GM12875 (cell line): ENCODE measurements around the gene PMPCA.

Source experiments
- H3K4me3 ChIP-seq: one replicate; pipeline ENCODE4 v1.5.1; 2011; ENCODE audit warnings: low read depth, low read length, control low read depth
- TF ChIP-seq, protein P1 (sequence below): IDR thresholded peaks from 2 replicates; pipeline ENCODE4 v1.5.1; 2011; ENCODE audit warnings: low read depth, mild to moderate bottlenecking, control low read depth, inconsistent platforms, low read length, moderate library complexity, borderline replicate concordance; ENCODE audit not compliant: insufficient read depth

Gene PMPCA, protein sequence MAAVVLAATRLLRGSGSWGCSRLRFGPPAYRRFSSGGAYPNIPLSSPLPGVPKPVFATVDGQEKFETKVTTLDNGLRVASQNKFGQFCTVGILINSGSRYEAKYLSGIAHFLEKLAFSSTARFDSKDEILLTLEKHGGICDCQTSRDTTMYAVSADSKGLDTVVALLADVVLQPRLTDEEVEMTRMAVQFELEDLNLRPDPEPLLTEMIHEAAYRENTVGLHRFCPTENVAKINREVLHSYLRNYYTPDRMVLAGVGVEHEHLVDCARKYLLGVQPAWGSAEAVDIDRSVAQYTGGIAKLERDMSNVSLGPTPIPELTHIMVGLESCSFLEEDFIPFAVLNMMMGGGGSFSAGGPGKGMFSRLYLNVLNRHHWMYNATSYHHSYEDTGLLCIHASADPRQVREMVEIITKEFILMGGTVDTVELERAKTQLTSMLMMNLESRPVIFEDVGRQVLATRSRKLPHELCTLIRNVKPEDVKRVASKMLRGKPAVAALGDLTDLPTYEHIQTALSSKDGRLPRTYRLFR

DNA sequence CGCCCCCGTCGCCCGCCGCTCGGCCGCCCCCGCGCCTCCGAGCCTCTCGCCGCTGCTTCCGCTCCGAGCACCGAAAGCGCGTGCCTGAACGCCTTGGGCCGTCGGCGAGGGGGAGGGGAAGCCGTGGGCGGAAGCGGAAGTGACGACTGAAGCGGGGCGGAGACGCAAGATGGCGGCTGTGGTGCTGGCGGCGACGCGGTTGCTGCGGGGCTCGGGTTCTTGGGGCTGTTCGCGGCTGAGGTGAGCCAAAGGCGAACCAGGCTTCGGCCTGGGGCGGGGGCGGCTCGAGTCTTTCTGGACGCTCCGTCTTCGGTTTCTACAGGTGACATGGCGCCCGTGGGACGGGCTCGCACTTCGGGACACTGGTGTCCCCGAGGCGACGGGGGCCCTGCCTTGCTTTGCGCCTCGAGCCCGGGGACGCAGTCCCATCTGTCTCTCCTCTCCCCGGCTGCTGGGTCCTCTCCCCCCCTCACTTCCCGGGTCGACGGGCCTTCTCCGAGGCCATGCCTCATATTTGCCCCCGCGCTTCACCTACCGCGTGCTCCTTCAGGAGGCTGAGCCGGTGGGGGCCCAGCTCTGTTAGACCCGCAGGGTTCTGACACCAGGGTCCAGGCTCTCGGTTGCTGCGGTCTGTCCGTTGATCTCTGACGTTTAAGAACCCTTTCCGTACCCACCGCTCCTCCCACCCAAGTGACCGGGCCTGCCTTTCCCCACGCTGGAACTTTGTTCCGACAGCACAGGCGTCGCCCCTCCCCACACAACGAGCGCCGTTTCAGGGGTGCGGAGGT, at the start of gene PMPCA, which contains the start of gene ENTR1:
TSS of gene PMPCA (plus strand) at position 159 of the 788 bp plus-strand sequence. CDS start at position 170, 11 bp downstream.
TSS of gene ENTR1 (minus strand) at position 115 of the 788 bp plus-strand sequence. CDS start 217 bp downstream, outside the sequence.
- H3K4me3 ChIP-seq: peak within 1 kb of the TSS; percentile 90
- TF ChIP-seq, protein P1, sequence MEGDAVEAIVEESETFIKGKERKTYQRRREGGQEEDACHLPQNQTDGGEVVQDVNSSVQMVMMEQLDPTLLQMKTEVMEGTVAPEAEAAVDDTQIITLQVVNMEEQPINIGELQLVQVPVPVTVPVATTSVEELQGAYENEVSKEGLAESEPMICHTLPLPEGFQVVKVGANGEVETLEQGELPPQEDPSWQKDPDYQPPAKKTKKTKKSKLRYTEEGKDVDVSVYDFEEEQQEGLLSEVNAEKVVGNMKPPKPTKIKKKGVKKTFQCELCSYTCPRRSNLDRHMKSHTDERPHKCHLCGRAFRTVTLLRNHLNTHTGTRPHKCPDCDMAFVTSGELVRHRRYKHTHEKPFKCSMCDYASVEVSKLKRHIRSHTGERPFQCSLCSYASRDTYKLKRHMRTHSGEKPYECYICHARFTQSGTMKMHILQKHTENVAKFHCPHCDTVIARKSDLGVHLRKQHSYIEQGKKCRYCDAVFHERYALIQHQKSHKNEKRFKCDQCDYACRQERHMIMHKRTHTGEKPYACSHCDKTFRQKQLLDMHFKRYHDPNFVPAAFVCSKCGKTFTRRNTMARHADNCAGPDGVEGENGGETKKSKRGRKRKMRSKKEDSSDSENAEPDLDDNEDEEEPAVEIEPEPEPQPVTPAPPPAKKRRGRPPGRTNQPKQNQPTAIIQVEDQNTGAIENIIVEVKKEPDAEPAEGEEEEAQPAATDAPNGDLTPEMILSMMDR: no peak

DNA sequence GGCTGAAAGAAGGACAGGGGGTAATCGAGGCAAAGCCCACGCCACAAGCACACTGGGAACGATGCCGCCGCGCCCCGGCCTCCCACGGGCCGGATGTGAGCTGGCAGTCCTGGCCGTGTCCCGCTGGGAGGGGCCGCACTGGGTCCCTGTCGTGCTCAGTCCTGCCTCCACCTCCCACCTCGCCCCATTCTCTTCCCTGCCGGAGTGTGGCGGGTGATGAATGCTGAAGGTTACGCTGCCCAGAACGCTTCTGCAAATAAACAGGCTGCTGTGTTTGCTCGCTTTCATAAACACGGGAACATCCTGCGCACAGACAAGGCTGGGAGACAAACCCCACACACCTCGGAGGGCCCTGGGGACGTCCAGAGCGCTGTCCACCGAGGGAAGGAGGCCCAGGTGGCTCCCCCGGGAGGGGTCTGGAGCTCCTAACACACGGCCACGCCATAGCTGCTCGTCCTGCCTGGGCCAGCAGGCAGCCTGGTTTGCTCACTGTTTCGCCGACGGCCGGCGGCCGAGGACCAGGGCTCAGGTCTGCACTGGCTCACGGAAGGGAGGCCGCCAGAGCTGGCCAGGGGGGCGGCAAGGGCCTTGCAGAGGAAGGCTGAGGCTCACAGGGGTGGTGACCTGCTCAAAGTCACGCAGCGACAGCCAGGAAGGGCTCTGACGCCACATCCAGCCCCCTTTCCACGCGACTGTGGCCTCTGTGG, 49.3 kb upstream of the PMPCA start:
- no peak overlapping the region for H3K4me3 ChIP-seq
- TF ChIP-seq, protein P1: no peak

DNA sequence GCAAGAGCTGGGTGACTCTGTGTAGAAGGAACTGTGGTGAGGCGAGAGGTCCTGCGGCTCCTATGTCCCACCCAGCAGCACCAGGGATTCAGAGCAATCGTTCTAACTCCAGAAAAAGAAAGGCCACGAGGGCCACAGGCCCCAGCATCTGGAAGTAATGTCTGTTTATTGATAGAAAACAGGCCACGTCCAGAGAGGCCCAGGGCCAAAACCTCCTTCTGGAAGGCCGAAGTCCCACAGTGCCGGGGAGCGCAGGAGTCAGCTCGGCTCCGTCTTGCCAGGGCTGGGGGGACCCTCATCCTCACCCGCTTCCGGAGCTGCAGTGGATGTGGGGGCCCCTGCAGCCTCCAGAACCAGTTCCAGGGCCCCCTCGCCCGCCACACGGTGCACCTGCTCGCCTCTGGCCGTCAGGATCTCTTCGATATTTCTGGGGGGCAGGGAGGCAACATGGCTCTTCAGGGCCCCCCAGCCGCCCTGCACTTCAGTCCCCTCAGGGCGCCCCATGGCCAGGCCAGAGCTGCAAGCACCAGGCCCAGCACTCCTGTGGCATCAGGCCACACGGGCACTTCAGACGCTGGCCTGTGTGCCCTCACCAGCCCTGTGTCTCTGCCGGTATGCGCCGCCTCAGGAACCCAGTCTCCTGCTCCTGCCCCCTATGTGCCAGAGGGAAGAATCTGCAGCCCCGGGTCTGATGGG, 48.6 kb upstream of the PMPCA start:
- TF ChIP-seq, protein P1: no peak
- H3K4me3 ChIP-seq: no peak overlapping the region

DNA sequence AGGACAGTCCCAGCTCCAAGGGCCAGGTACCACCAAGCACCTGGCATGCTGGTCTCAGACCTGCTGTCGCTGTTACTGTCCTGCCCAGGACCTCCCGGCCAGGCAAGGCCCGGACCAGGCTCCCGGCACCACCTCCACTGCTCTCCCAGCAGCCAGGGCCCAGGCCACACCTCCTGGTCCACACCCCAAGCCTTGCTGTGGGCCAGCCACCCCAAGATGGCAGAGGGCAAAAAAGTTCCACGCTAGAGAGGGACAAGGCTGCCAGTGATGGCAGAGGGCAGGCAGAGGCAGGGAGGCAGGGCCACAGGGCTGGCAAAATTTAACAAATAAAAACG, 48.0 kb upstream of the PMPCA start:
- no peak overlapping the region for H3K4me3 ChIP-seq
- TF ChIP-seq, protein P1: no peak

DNA sequence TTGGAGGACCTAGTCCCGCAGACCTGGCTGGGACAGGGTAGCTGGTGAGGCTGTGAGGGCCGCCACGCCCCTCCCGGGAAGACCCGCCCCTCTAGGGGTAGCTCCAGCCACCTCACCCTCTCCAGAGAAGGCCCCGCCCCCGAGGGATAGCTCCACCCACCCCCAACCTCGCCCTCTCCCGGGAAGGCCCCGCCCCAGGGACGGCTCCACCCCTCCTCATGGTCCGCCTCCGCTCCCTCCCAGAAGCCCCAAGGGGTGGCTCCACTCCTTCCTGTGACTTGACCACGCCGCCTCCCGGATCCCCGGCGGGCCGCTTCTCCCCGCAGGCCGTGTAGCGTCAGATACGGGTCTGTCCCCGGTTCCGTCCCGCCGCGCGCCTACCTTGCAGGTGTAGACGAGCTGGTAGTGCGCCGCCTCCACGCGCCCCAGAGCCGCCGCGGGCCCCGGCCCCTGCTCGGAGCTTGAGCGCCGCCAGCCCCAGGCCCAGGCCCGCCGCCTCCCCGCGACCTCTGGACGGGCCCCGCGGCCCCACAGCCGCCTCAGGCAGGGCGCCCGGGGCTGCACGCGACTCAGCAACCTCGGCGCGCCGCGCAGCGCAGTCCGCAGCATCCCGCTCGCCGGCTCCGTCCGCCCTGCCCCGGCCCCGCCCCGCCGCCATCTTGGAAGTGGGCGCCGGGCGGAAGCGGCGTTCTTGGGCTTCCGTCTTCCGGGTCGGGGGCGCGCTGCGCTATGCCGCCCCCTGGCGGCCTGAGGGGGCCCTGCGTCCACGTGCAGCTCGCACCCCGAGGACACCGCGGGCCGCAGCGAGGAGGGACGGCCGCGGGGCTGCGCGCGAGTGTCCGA, 47.1 kb upstream of the PMPCA start, which contains the start of gene DNLZ:
TSS of gene DNLZ (minus strand) at position 639 of the 843 bp plus-strand sequence. CDS start at position 609, 30 bp downstream.
- TF ChIP-seq, protein P1: peak; percentile 99

More for the DNA sequence above, 47.1 kb upstream of the PMPCA start, which contains the start of gene DNLZ:
- peak within 1 kb of the TSS; percentile 86 for H3K4me3 ChIP-seq
